Measurements from ENCODE around the gene MIER1. TPM values are rescaled to one million over a fixed set of nuclear protein-coding genes. Genes with fewer than 3 reads are reported as not detected.

Gene MIER1
- total RNA-seq, 4 donors from 2014 or later = 37.2 to 52.1 (median 43.3) TPM

GRCh38 chr1:66933887-66934700, 9.3 kb downstream of the MIER1 start:
- Histone ChIP-seq H3K4me1 (peaks cover 19 to 34% of the 10 kb centered on the region in 2 donors), H3K9me3 (no peaks in the 10 kb centered on the region), H3K27ac (no peak overlapping the region), H3K27me3 (no peaks in the 10 kb centered on the region), H3K4me3 (replicated peaks in 1 of 3) (no peak overlapping the region), H3K36me3 (no peaks in the 10 kb centered on the region)
- no peak for TF ChIP-seq POLR2A (IDR thresholded peaks at IDR 0.05)
- no peak for TF ChIP-seq CTCF (IDR thresholded peaks at IDR 0.05)
- WGBS, 2 donors = 81 to 86% methylated on average over 7 of the region's 7 CpGs
- intact Hi-C loops (cut with DNase I) = no loop called here
- DNase-seq = no peak

GRCh38 chr1:66937529-66938234, 12.9 kb downstream of the MIER1 start:
- no peak for DNase-seq
- no peak overlapping the region for H3K4me3 ChIP-seq (replicated peaks in 1 of 3)
- no peaks in the 10 kb centered on the region for H3K9me3 ChIP-seq
- intact Hi-C loops (cut with DNase I) = no loop called here
- no peaks in the 10 kb centered on the region for H3K36me3 ChIP-seq
- H3K27ac ChIP-seq = no peak overlapping the region
- no peaks in the 10 kb centered on the region for H3K27me3 ChIP-seq
- TF ChIP-seq POLR2A (IDR thresholded peaks at IDR 0.05) (no peak), CTCF (IDR thresholded peaks at IDR 0.05) (no peak)
- peaks cover 9 to 26% of the 10 kb centered on the region in 2 donors for H3K4me1 ChIP-seq
- 0 to 38% methylated on average over 1 of the region's 1 CpG for WGBS, 2 donors

GRCh38 chr1:66938613-66939012, 13.8 kb downstream of the MIER1 start:
- H3K27me3 ChIP-seq = no peaks in the 10 kb centered on the region
- no peak for DNase-seq
- H3K9me3 ChIP-seq = no peaks in the 10 kb centered on the region
- no peaks in the 10 kb centered on the region for H3K36me3 ChIP-seq
- intact Hi-C loops (cut with DNase I) = no loop called here
- H3K27ac ChIP-seq = no peak overlapping the region
- H3K4me3 ChIP-seq (replicated peaks in 1 of 3) = no peak overlapping the region
- peaks cover 1 to 21% of the 10 kb centered on the region in 2 donors for H3K4me1 ChIP-seq
- no peak for TF ChIP-seq POLR2A (IDR thresholded peaks at IDR 0.05)
- no peak for TF ChIP-seq CTCF (IDR thresholded peaks at IDR 0.05)

- TF ChIP-seq CTCF (IDR thresholded peaks at IDR 0.05) (no peak), POLR2A (IDR thresholded peaks at IDR 0.05) (no peak)
- no peak overlapping the region for H3K4me3 ChIP-seq (replicated peaks in 1 of 3)
- H3K27ac ChIP-seq = no peak overlapping the region
- H3K9me3 ChIP-seq = no peaks in the 10 kb centered on the region
- peaks cover 0 to 1% of the 10 kb centered on the region in 2 donors for H3K36me3 ChIP-seq
- intact Hi-C loops (cut with DNase I) = no loop called here
- 91 to 95% methylated on average over 1 of the region's 1 CpG for WGBS, 2 donors
- no peak for DNase-seq
- peaks cover 0 to 10% of the 10 kb centered on the region in 2 donors for H3K4me1 ChIP-seq
- no peaks in the 10 kb centered on the region for H3K27me3 ChIP-seq
These were observed 16.2 kb downstream of the MIER1 start for GRCh38 chr1:66940981-66941380.
